Rectal smooth muscle tissue (tissue), 1 donor: ENCODE measurements around the gene CDH6.
"Not testable (repeated sequence)": the region's sequence is repeated elsewhere in the genome, so short reads cannot be mapped to it uniquely, and the experiment has no call there.

Experiments used
- H3K27ac ChIP-seq: one replicate; pipeline ENCODE4 v1.7.0; 2013; ENCODE audit warnings: low read depth, low read length, inconsistent platforms
- H3K27me3 ChIP-seq: one replicate; pipeline ENCODE4 v1.7.0; 2013; ENCODE audit warnings: low read length; ENCODE audit not compliant: control insufficient read depth, insufficient read depth
- H3K36me3 ChIP-seq: one replicate; pipeline ENCODE4 v1.7.0; 2013; ENCODE audit warnings: low read length; ENCODE audit not compliant: control insufficient read depth, insufficient read depth
- H3K4me1 ChIP-seq: one replicate; pipeline ENCODE4 v1.7.0; 2013; ENCODE audit warnings: low read length; ENCODE audit not compliant: control insufficient read depth, insufficient read depth
- H3K4me3 ChIP-seq: one replicate; pipeline ENCODE4 v1.7.0; 2013; ENCODE audit warnings: low read length
- H3K9ac ChIP-seq: one replicate; pipeline ENCODE4 v1.7.0; 2013; ENCODE audit warnings: low read length

The CDH6 gene

GRCh38 chr5:31346896-31347551 is 153.5 kb downstream of the CDH6 start:
- Histone ChIP-seq H3K27me3 (no peaks in the 10 kb centered on the region), H3K36me3 (no peaks in the 10 kb centered on the region), H3K9ac (no peak overlapping the region), H3K4me1 (no peaks in the 10 kb centered on the region), H3K4me3 (no peak overlapping the region), H3K27ac (no peak overlapping the region)

GRCh38 chr5:31347552-31347905 is 154.0 kb downstream of the CDH6 start:
- Histone ChIP-seq H3K4me1 (no peaks in the 10 kb centered on the region), H3K9ac (no peak overlapping the region), H3K27ac (no peak overlapping the region), H3K4me3 (no peak overlapping the region), H3K27me3 (no peaks in the 10 kb centered on the region), H3K36me3 (no peaks in the 10 kb centered on the region)

- Histone ChIP-seq H3K27me3 (no peaks in the 10 kb centered on the region), H3K36me3 (no peaks in the 10 kb centered on the region), H3K4me3 (no peak overlapping the region), H3K27ac (no peak overlapping the region), H3K4me1 (no peaks in the 10 kb centered on the region), H3K9ac (no peak overlapping the region)
These were observed 156.9 kb downstream of the CDH6 start for GRCh38 chr5:31350395-31350794.

- Histone ChIP-seq H3K4me3 (no peak overlapping the region), H3K4me1 (no peaks in the 10 kb centered on the region), H3K9ac (no peak overlapping the region), H3K36me3 (no peaks in the 10 kb centered on the region), H3K27me3 (no peaks in the 10 kb centered on the region), H3K27ac (no peak overlapping the region)
These were observed 161.9 kb downstream of the CDH6 start for GRCh38 chr5:31355337-31355736.

GRCh38 chr5:31357038-31357437 is 163.6 kb downstream of the CDH6 start:
- no peak overlapping the region for H3K9ac ChIP-seq
- no peaks in the 10 kb centered on the region for H3K36me3 ChIP-seq
- H3K27me3 ChIP-seq, result no peaks in the 10 kb centered on the region
- no peak overlapping the region for H3K27ac ChIP-seq
- peaks cover 7% of the 10 kb centered on the region for H3K4me1 ChIP-seq
- no peak overlapping the region for H3K4me3 ChIP-seq

- peaks cover 7% of the 10 kb centered on the region for H3K4me1 ChIP-seq
- no peak overlapping the region for H3K4me3 ChIP-seq
- H3K36me3 ChIP-seq, result no peaks in the 10 kb centered on the region
- no peak overlapping the region for H3K27ac ChIP-seq
- H3K9ac ChIP-seq, result no peak overlapping the region
- no peaks in the 10 kb centered on the region for H3K27me3 ChIP-seq
These were observed 166.4 kb downstream of the CDH6 start for GRCh38 chr5:31359839-31360238.

- H3K4me3 ChIP-seq, result no peak overlapping the region
- H3K27me3 ChIP-seq, result no peaks in the 10 kb centered on the region
- H3K9ac ChIP-seq, result no peak overlapping the region
- H3K4me1 ChIP-seq, result peaks cover 7% of the 10 kb centered on the region
- no peaks in the 10 kb centered on the region for H3K36me3 ChIP-seq
- H3K27ac ChIP-seq, result no peak overlapping the region
These were observed 167.7 kb downstream of the CDH6 start for GRCh38 chr5:31361234-31361633.

GRCh38 chr5:31361704-31362528 is 168.4 kb downstream of the CDH6 start:
- not testable (repeated sequence) for H3K27me3 ChIP-seq, H3K4me1 ChIP-seq, H3K4me3 ChIP-seq, H3K36me3 ChIP-seq, H3K27ac ChIP-seq, H3K9ac ChIP-seq

- H3K4me1 ChIP-seq, result peaks cover 7% of the 10 kb centered on the region
- no peak overlapping the region for H3K27ac ChIP-seq
- no peak overlapping the region for H3K9ac ChIP-seq
- H3K27me3 ChIP-seq, result no peaks in the 10 kb centered on the region
- no peak overlapping the region for H3K4me3 ChIP-seq
- H3K36me3 ChIP-seq, result no peaks in the 10 kb centered on the region
These were observed 169.0 kb downstream of the CDH6 start for GRCh38 chr5:31362529-31362900.

GRCh38 chr5:31362931-31363568 is 169.6 kb downstream of the CDH6 start:
- Histone ChIP-seq H3K27ac (no peak overlapping the region), H3K4me3 (no peak overlapping the region), H3K36me3 (no peaks in the 10 kb centered on the region), H3K9ac (no peak overlapping the region), H3K27me3 (no peaks in the 10 kb centered on the region), H3K4me1 (peaks cover 7% of the 10 kb centered on the region)

GRCh38 chr5:31364881-31365636 is 171.6 kb downstream of the CDH6 start:
- H3K36me3 ChIP-seq, result no peaks in the 10 kb centered on the region
- H3K27ac ChIP-seq, result no peak overlapping the region
- no peaks in the 10 kb centered on the region for H3K27me3 ChIP-seq
- no peak overlapping the region for H3K4me3 ChIP-seq
- H3K9ac ChIP-seq, result no peak overlapping the region
- peaks cover 7% of the 10 kb centered on the region for H3K4me1 ChIP-seq

- Histone ChIP-seq H3K4me1 (peaks cover 7% of the 10 kb centered on the region), H3K36me3 (no peaks in the 10 kb centered on the region), H3K27ac (no peak overlapping the region), H3K27me3 (no peaks in the 10 kb centered on the region), H3K4me3 (no peak overlapping the region), H3K9ac (no peak overlapping the region)
These were observed 172.3 kb downstream of the CDH6 start for GRCh38 chr5:31365776-31366175.
